HG02798 (cell line): ENCODE results near the gene SLC32A1.

Experiments
- ATAC-seq: cut with Tn5 transposase; IDR thresholded peaks from one replicate; pipeline ENCODE4 v1.9.1; 2021; ENCODE audit warnings: mild to moderate bottlenecking; ENCODE audit not compliant: unreplicated experiment, poor library complexity

The SLC32A1 gene

GRCh38 chr20:38751360-38751976, 27.2 kb downstream of the SLC32A1 start:
- ATAC-seq, result no peak

GRCh38 chr20:38752029-38752428, 27.7 kb downstream of the SLC32A1 start:
- no peak for ATAC-seq

DNA sequence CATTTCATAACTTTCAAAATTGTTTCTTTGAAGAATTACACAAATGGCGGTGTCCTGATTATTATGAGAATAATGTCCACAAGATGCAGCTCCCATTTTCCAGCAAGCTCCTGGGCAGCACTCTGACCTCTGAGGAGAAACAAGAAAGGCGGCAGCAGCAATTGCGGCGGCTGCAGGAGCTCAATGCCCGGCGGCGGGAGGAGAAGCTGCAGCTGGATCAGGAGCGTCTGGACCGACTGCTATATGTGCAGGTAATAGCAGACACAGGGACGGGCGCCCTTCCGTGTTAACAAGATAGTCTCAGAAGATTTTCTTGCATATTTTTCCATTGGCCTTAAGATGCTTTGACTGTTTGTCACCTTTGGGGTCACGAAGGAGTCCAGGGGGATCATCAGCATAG, 30.6 kb downstream of the SLC32A1 start:
- no peak for ATAC-seq

- ATAC-seq, result no peak
Observed at GRCh38 chr20:38755324-38755910, 31.1 kb downstream of the SLC32A1 start.

GRCh38 chr20:38757145-38757775, 33.0 kb downstream of the SLC32A1 start:
- no peak for ATAC-seq

DNA sequence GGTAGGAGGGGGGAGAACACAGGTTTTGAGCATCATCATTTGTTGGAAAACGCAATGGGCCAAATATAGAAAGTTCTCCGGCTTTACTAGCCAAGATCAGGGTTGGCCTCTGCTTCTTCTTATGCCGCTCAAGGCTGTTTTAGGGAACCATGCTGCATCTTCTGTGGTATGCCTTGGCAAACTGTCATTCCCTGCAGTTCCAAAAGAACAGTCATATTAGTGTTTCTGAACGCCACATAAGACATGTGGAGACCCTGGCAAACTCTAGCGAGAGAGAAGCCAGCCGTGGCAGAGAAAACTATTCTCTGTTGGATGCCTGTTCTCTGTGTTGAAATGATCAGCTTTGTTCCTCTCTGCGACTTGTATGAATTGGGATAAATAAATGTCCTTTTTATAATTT, 34.8 kb downstream of the SLC32A1 start:
- ATAC-seq, result no peak

DNA sequence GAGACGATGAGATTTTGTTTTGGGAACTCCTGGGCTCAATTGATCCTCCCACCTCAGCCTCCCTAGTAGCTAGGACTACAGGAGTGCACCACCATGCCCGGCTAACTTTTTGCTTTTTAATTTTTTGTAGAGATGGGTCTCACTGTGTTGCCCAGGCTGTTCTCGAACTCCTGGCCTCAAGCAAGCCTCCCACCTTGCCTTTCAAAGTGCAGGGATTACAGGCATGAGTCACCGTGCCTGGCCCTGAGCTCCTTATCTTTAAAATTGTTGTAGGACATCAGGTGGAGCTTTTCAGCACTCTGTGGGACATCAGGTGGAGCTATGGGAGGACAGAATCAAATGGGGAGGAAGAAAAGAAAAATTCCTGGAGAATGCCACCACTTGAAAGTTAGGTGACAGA, 36.7 kb downstream of the SLC32A1 start:
- ATAC-seq, result no peak

- ATAC-seq, result no peak
Observed at GRCh38 chr20:38762174-38762573, 37.9 kb downstream of the SLC32A1 start.

- ATAC-seq, result no peak
Observed at GRCh38 chr20:38763616-38764015, 39.3 kb downstream of the SLC32A1 start.

- no peak for ATAC-seq
Observed at GRCh38 chr20:38764567-38765318, 40.5 kb downstream of the SLC32A1 start.

GRCh38 chr20:38766071-38766470, 41.8 kb downstream of the SLC32A1 start:
- no peak for ATAC-seq

DNA sequence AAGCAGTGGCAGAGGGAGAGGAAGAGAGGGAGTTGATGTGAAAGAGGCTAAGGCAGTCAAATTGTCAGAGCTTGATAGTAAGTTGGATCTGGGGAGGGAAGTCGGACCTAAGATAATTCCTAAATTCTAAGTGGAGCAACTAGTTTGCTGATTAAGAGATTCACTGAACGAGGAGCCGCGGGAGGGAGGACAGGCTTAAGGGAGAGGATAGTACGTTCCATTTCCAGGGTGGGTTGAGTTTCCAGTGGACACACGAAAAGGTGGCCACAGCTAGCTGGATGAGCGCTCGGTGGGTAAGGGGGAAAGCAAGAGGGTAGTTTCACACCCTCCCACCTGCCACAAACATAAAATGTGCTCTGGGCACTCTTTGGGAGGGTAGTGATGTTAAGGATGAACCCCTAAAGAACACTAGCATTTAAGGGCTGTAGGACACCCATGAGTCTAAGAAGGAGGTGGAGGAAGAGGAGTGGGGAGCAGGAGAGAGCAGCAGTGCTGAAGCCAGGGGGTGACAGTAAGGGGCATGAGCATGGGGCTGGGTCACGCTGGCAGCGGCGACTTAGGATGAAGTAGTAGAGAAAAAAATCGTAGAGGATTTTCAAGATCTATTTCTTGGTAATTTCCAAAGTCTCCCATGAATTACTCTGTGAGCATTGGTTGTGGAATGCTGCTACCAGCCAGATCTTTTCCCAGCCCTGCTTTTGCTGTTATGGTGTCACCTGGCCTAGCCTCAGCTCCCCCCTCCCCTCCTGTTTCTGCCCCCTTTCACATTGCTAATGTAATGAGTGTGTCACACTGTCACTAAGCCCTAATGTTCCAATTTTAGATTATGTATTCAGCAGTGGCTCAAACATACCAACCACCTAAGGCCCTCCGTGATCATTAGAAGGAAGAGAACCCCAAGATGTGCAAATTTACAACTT, 45.4 kb downstream of the SLC32A1 start:
- ATAC-seq, result no peak

DNA sequence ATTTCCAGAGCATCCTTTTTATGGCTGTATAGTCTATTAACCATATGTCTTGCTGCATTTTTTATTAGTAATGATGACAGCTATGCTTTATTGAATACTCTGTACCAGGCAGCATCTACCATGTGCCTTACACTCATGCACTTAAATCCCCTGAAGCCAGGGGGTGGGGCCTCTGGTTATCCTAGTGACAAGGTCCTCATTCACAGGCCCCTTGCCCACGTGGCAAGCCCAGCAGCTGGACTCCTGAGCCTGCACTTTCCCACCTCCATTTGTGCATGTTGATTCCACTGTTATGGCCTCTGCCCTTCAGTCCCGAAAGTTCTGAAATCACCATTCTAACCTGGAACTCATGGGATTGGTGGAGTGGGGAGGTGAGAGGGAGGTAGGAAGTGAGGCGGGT, 46.3 kb downstream of the SLC32A1 start:
- ATAC-seq, result no peak

GRCh38 chr20:38770970-38771369, 46.7 kb downstream of the SLC32A1 start:
- ATAC-seq, result no peak

GRCh38 chr20:38771621-38772020, 47.3 kb downstream of the SLC32A1 start:
- no peak for ATAC-seq

GRCh38 chr20:38774167-38774566, 49.9 kb downstream of the SLC32A1 start:
- no peak for ATAC-seq

DNA sequence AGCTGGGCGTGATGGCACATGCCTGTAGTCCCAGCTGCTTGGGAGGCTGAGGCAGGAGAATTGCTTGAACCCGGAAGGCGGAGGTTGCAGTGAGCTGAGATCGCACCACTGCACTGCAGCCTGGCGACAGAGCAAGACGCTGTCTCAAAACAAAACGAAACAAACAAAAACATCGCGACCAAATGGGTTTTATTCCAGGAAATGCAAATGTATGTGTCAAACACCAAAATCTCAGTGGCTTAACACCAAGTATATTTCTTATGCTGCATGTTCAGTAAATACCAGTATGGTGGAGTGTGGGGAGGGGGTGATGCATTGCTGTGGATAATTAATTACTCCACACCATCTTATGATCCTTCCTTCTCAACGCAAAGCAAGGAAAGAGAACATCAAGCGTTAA, 52.1 kb downstream of the SLC32A1 start:
- ATAC-seq, result no peak
